B cell (primary cell): ENCODE data around the gene GNA12. TPM values are rescaled to one million over a fixed set of nuclear protein-coding genes. Genes with fewer than 3 reads are reported as not detected.
A peak's percentile ranks its signal among the peaks of the same experiment; 100 is the strongest.

Source experiments
- ATAC-seq: fragments of 200-7000 bp; cut with Tn5 transposase; one replicate; pipeline ENCODE4 v1.10.0; 2021; ENCODE audit warnings: low read depth, mild to moderate bottlenecking, moderate number of reproducible peaks, moderate library complexity
- CTCF ChIA-PET: fragments of 350-600 bp; sonication (Branson Sonifier 250); formaldehyde crosslinking; loops from one replicate; lab custom pipeline; 2021; ENCODE audit warnings: antibody characterized with exemption, inconsistent platforms; lab: Charles Lee
- POLR2A ChIA-PET: fragments of 350-600 bp; sonication (Branson Sonifier 250); formaldehyde crosslinking; loops from one replicate; lab custom pipeline; 2021; ENCODE audit warnings: antibody characterized with exemption; lab: Charles Lee
- DNase-seq: peaks from one replicate; pipeline ENCODE4 v3.0.0; 2013
- H2AFZ ChIP-seq: 2 replicates; pipeline ENCODE4 v1.6.1; 2012; ENCODE audit warnings: mild to moderate bottlenecking, low read depth, low read length; ENCODE audit not compliant: insufficient read depth, poor library complexity, severe bottlenecking
- H3K27ac ChIP-seq, 2 donors: 1 replicate in 1 of 2; 2 replicates in 1 of 2; pipeline ENCODE4 v1.5.1; 2012 to 2013; ENCODE audit warnings: low read length in 2 of 2, mild to moderate bottlenecking in 2 of 2, moderate library complexity in 1 of 2
- H3K27me3 ChIP-seq, 4 experiments: fragments of 200-600 bp in 1 of 4; sonication (generic) in 1 of 4; replicated peaks in 1 of 4; 1 replicate in 2 of 4; 2 replicates in 2 of 4; pipeline versions ENCODE4 v1.6.1 to v1.7.0; 2013 to 2016; ENCODE audit warnings: low read length in 3 of 4, mild to moderate bottlenecking in 2 of 4, mixed read lengths in 1 of 4, moderate library complexity in 1 of 4; ENCODE audit not compliant: insufficient read depth in 4 of 4, control insufficient read depth in 3 of 4; ENCODE audit errors: control extremely low read depth in 1 of 4
- H3K36me3 ChIP-seq, 2 experiments: replicated peaks in 1 of 2; 1 replicate in 1 of 2; 2 replicates in 1 of 2; pipeline versions ENCODE4 v1.6.1 to v1.7.1; 2013; ENCODE audit warnings: low read length in 1 of 2; ENCODE audit not compliant: insufficient read depth in 2 of 2, control insufficient read depth in 1 of 2; ENCODE audit errors: control extremely low read depth in 1 of 2, extremely low read depth in 1 of 2
- H3K4me1 ChIP-seq, 2 donors: fragments of 200-600 bp in 1 of 2; sonication (generic) in 1 of 2; 1 replicate in 1 of 2; 2 replicates in 1 of 2; pipeline versions ENCODE4 v1.5.1 to v1.6.1; 2013 to 2017; ENCODE audit warnings: low read length in 2 of 2; ENCODE audit not compliant: control insufficient read depth in 2 of 2, insufficient read depth in 2 of 2
- H3K4me2 ChIP-seq: replicated peaks from 2 replicates; pipeline ENCODE3; 2012; ENCODE audit warnings: mild to moderate bottlenecking, low read depth, low read length; ENCODE audit not compliant: poor library complexity, severe bottlenecking
- H3K4me3 ChIP-seq, 5 experiments: fragments of 200-600 bp in 1 of 5; sonication (generic) in 1 of 5; 1 replicate in 3 of 5; 2 replicates in 2 of 5; pipeline versions ENCODE4 v1.5.1 to v1.7.0; 2011 to 2016; ENCODE audit warnings: low read length in 4 of 5, mild to moderate bottlenecking in 4 of 5, low read depth in 2 of 5, control low read depth in 1 of 5, moderate library complexity in 1 of 5; ENCODE audit not compliant: insufficient read depth in 1 of 5; ENCODE audit errors: control extremely low read depth in 1 of 5, extremely low read depth in 1 of 5
- H3K79me2 ChIP-seq: fragments of 200-600 bp; sonication (generic); one replicate; pipeline ENCODE4 v1.6.0; 2016; ENCODE audit warnings: low read length; ENCODE audit not compliant: control insufficient read depth, insufficient read depth
- H3K9ac ChIP-seq: fragments of 200-600 bp; sonication (generic); 2 replicates; pipeline ENCODE4 v1.6.1; 2017; ENCODE audit warnings: mild to moderate bottlenecking, low read length, moderate library complexity
- H3K9me3 ChIP-seq, 3 donors: one replicate each; pipeline versions ENCODE4 v1.6.1 to v1.7.1; 2013; ENCODE audit warnings: low read length in 2 of 3; ENCODE audit not compliant: control insufficient read depth in 2 of 3, insufficient read depth in 1 of 3; ENCODE audit errors: control extremely low read depth in 1 of 3
- H4K20me1 ChIP-seq: 2 replicates; pipeline ENCODE4 v1.6.0; 2012; ENCODE audit warnings: mild to moderate bottlenecking, low read length; ENCODE audit not compliant: insufficient read depth, control insufficient read depth, poor library complexity, severe bottlenecking
- H3K27ac Mint-ChIP-seq: one replicate; pipeline ENCODE4 v1.8.0; 2021; ENCODE audit warnings: mixed read lengths
- H3K27me3 Mint-ChIP-seq: one replicate; pipeline ENCODE4 v1.8.0; 2021; ENCODE audit warnings: mixed read lengths
- H3K4me1 Mint-ChIP-seq: one replicate; pipeline ENCODE4 v1.8.0; 2021; ENCODE audit warnings: mixed read lengths
- H3K4me3 Mint-ChIP-seq: one replicate; pipeline ENCODE4 v1.8.0; 2021; ENCODE audit warnings: mixed read lengths
- H3K9me3 Mint-ChIP-seq: one replicate; pipeline ENCODE4 v1.8.0; 2022; ENCODE audit warnings: mixed read lengths; ENCODE audit not compliant: insufficient read depth
- CTCF ChIP-seq: fragments of 200-600 bp; IDR thresholded peaks from one replicate; pipeline ENCODE4 v1.8.0; 2022; ENCODE audit warnings: antibody characterized with exemption, mild to moderate bottlenecking
- EZH2 ChIP-seq: IDR thresholded peaks from 2 replicates; pipeline ENCODE4 v1.6.1; 2012; ENCODE audit warnings: borderline replicate concordance, low read depth, mild to moderate bottlenecking, moderate library complexity, low read length; ENCODE audit not compliant: insufficient read depth, poor library complexity, severe bottlenecking
- WGBS: methylation state at CpG from one replicate; pipeline ENCODE4 v1.1.5; 2013; ENCODE audit warnings: missing lambda C conversion rate; ENCODE audit not compliant: insufficient coverage; 5-methylcytosine and 5-hydroxymethylcytosine counted together
- intact Hi-C: fragments of 100-400 bp; cut with micrococcal nuclease; formaldehyde crosslinking; loops from one replicate; pipeline ENCODE4 v1.10.0; 2022
- polyA plus RNA-seq: library from polyadenylated mRNA; depleted of rRNA; stranded (reverse); fragments of >200 nt; gene quantifications from 2 replicates; pipeline ENCODE4 v1.2.3, GENCODE V29; 2012
- total RNA-seq, 2 donors: library from RNA; stranded (reverse); fragments of 120-200 nt in 1 of 2; gene quantifications; 1 replicate in 1 of 2; 2 replicates in 1 of 2; pipeline versions ENCODE4 v1.2.3 to v1.2.4, GENCODE V29; 2013 to 2022

Gene GNA12
- total and polyA plus RNA-seq, 2 donors (not counting 1 experiment from before 2014, with no cell fraction given): 34.6 to 110 TPM

GRCh38 chr7:2759736-2760097 is 84.4 kb downstream of the GNA12 start:
- H3K4me2 ChIP-seq: no peak overlapping the region
- POLR2A ChIA-PET: interaction anchor here (0.6 kb wide), 1 partner anchor 10 kb away, joined by 3 read pairs; no protein-coding TSS in a partner anchor

More at GRCh38 chr7:2759736-2760097, 84.4 kb downstream of the GNA12 start:
- peak overlapping the region; percentile 47 for H3K27ac Mint-ChIP-seq
- H3K4me3 Mint-ChIP-seq: no peak overlapping the region
- peaks cover 38% of the 10 kb centered on the region for H3K79me2 ChIP-seq
- CTCF ChIA-PET: interaction anchor here (3.6 kb wide), 1 partner anchor 50 kb away, joined by 18 read pairs; no protein-coding TSS in a partner anchor
- H3K4me1 Mint-ChIP-seq: peaks cover 35% of the 10 kb centered on the region
- H2AFZ ChIP-seq: no peak overlapping the region
- H4K20me1 ChIP-seq: peaks cover 28% of the 10 kb centered on the region
- DNase-seq (no peak), ATAC-seq (no peak)
- H3K9me3 Mint-ChIP-seq: no peaks in the 10 kb centered on the region
- H3K27ac ChIP-seq: no peak overlapping the region
- 71% methylated on average over 8 of the region's 8 CpGs for WGBS
- TF ChIP-seq EZH2 (no peak), CTCF (no peak)
- H3K4me1 ChIP-seq: peaks cover 7 to 10% of the 10 kb centered on the region in 2 donors
- H3K27me3 Mint-ChIP-seq: no peaks in the 10 kb centered on the region
- H3K9me3 ChIP-seq: no peaks in the 10 kb centered on the region
- H3K4me3 ChIP-seq: no peak overlapping the region
- peaks cover 0 to 32% of the 10 kb centered on the region in 2 experiments for H3K36me3 ChIP-seq
- H3K9ac ChIP-seq: no peak overlapping the region
- intact Hi-C loops: no loop called here
- no peaks in the 10 kb centered on the region for H3K27me3 ChIP-seq
